ENCODE measurements around the gene HAVCR2. TPM values are rescaled to one million over a fixed set of nuclear protein-coding genes. Genes with fewer than 3 reads are reported as not detected.

Gene HAVCR2
- total and polyA plus RNA-seq, 8 donors: 0.72 to 10.3 (median 1.0) TPM

GRCh38 chr5:157106630-157107461, 2.0 kb downstream of the HAVCR2 start:
- intact Hi-C loops (cut with DNase I): no loop called here
- no peaks in the 10 kb centered on the region for H3K9me3 ChIP-seq
- peak overlapping the region in 1 of 4 donors; percentile 6 for H3K4me3 ChIP-seq
- peak in 2 of 4 donors; percentile 30 to 42 for ATAC-seq
- TF ChIP-seq CTCF (IDR thresholded peaks at IDR 0.05): no peak
- H3K27ac ChIP-seq: peak overlapping the region in 1 of 4 donors; percentile 33
- H3K4me1 ChIP-seq: no peaks in the 10 kb centered on the region
- no peak for DNase-seq
- H3K36me3 ChIP-seq: no peaks in the 10 kb centered on the region
- no peak for FAIRE-seq
- 67 to 76% methylated on average over 14 of the region's 14 CpGs for WGBS, 2 donors
- no peaks in the 10 kb centered on the region for H3K27me3 ChIP-seq

DNA sequence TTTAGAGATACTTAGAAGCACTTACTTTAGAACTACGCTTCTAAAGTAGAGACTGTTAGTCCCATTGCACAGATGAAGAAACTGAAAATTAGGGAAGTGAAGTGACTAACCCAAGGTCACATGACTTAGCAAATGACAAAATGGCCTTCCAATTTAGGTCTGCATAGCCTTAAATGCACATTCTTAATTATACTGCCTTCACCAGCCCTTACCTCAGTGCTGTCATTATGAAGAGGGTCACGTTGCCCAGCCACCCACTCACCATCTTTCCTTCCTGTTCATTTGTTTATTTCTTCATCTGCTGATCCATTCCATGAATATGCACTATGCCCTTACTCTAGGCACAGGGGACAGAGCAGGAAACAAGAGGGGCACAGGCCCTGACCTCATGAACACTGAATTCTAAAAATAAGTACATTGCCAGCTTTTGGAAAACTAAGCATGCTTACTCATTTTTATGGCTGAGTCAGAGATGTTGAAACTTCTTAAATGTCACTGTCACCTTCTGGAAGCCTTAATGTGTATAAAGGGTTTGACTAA, 8.6 kb downstream of the HAVCR2 start:
- 62 to 79% methylated on average over 2 of the region's 2 CpGs for WGBS, 2 donors
- no peak for FAIRE-seq
- H3K27ac ChIP-seq: no peak overlapping the region

GRCh38 chr5:157088342-157088990, 20.4 kb downstream of the HAVCR2 start:
- no peak for ATAC-seq
- H3K9me3 ChIP-seq: no peaks in the 10 kb centered on the region
- H3K27me3 ChIP-seq: no peaks in the 10 kb centered on the region
- no peaks in the 10 kb centered on the region for H3K36me3 ChIP-seq
- intact Hi-C loops (cut with DNase I): no loop called here
- 61 to 64% methylated on average over 3 of the region's 3 CpGs for WGBS, 2 donors
- H3K27ac ChIP-seq: no peak overlapping the region
- no peak overlapping the region for H3K4me3 ChIP-seq
- no peaks in the 10 kb centered on the region for H3K4me1 ChIP-seq
- no peak for FAIRE-seq
- TF ChIP-seq CTCF (IDR thresholded peaks at IDR 0.05): no peak
- no peak for DNase-seq

More for the DNA sequence above, 8.6 kb downstream of the HAVCR2 start:
- TF ChIP-seq CTCF (IDR thresholded peaks at IDR 0.05): no peak
- ATAC-seq (peak in 1 of 4 donors; percentile 65), DNase-seq (no peak)
- Histone ChIP-seq H3K27me3 (no peaks in the 10 kb centered on the region), H3K4me1 (no peaks in the 10 kb centered on the region), H3K9me3 (no peaks in the 10 kb centered on the region), H3K36me3 (no peaks in the 10 kb centered on the region), H3K4me3 (no peak overlapping the region)
- intact Hi-C loops (cut with DNase I): no loop called here

GRCh38 chr5:157086751-157087359, 22.0 kb downstream of the HAVCR2 start:
- no peak overlapping the region for H3K4me3 ChIP-seq
- DNase-seq (no peak), ATAC-seq (no peak), FAIRE-seq (no peak)
- H3K36me3 ChIP-seq: no peaks in the 10 kb centered on the region
- 61 to 72% methylated on average over 8 of the region's 8 CpGs for WGBS, 2 donors
- TF ChIP-seq CTCF (IDR thresholded peaks at IDR 0.05): no peak
- H3K27me3 ChIP-seq: no peaks in the 10 kb centered on the region
- intact Hi-C loops (cut with DNase I): no loop called here
- no peaks in the 10 kb centered on the region for H3K4me1 ChIP-seq
- H3K9me3 ChIP-seq: no peaks in the 10 kb centered on the region
- H3K27ac ChIP-seq: no peak overlapping the region
